SK-N-SH (cell line): ENCODE data around the gene ARL2BP. TPM values are rescaled to one million over a fixed set of nuclear protein-coding genes. Genes with fewer than 3 reads are reported as not detected.

Source experiments
- CTCF ChIA-PET: fragments of 300-600, 350-600 bp; formaldehyde crosslinking; extraction: SDS; loops from one replicate; lab custom pipeline; 2021; lab: Yijun Ruan, JAX
- POLR2A ChIA-PET: fragments of 350-600 bp; sonication (Branson Sonifier 250); formaldehyde crosslinking; extraction: SDS; loops from one replicate; lab custom pipeline; 2020; ENCODE audit warnings: antibody characterized with exemption, inconsistent platforms; lab: Yijun Ruan, JAX
- DNase-seq: peaks from one replicate; pipeline ENCODE4 v3.0.0; 2012
- H2AFZ ChIP-seq: fragments of 200-600 bp; sonication (generic); 2 replicates; pipeline ENCODE4 v1.8.1; 2016; ENCODE audit warnings: antibody characterized with exemption, mild to moderate bottlenecking, low read depth
- H3F3A ChIP-seq: fragments of 200-600 bp; sonication (generic); replicated peaks from 2 replicates; pipeline ENCODE3; 2016; ENCODE audit warnings: antibody characterized with exemption, mild to moderate bottlenecking; ENCODE audit not compliant: insufficient read depth
- H3K27ac ChIP-seq, 2 experiments: fragments of 200-500 bp in 1 of 2; fragments of 200-600 bp in 1 of 2; sonication (Bioruptor generic) in 1 of 2; sonication (generic), shearing (Covaris generic) in 1 of 2; 2 replicates each; pipeline versions ENCODE4 v1.5.1 to v1.6.1; 2014 to 2016; ENCODE audit warnings: low read depth in 2 of 2, inconsistent platforms in 1 of 2, low read length in 1 of 2, mild to moderate bottlenecking in 1 of 2, mixed read lengths in 1 of 2
- H3K27me3 ChIP-seq: fragments of 200-600 bp; sonication (generic), shearing (Covaris generic); 2 replicates; pipeline ENCODE4 v1.6.1; 2016; ENCODE audit warnings: mixed run types; ENCODE audit not compliant: insufficient read depth
- H3K36me3 ChIP-seq, 2 experiments: fragments of 200-500 bp in 1 of 2; fragments of 200-600 bp in 1 of 2; sonication (Bioruptor generic) in 1 of 2; sonication (generic) in 1 of 2; replicated peaks in 1 of 2; 2 replicates each; pipeline versions ENCODE3 to v1.5.1; 2014 to 2016; ENCODE audit warnings: low read length in 1 of 2, mild to moderate bottlenecking in 1 of 2; ENCODE audit not compliant: insufficient read depth in 2 of 2, control insufficient read depth in 1 of 2
- H3K4me1 ChIP-seq, 2 experiments: fragments of 200-500 bp in 1 of 2; fragments of 200-600 bp in 1 of 2; sonication (Bioruptor generic) in 1 of 2; sonication (generic), shearing (Covaris generic) in 1 of 2; 2 replicates each; pipeline versions ENCODE4 v1.5.1 to v1.6.1; 2014 to 2016; ENCODE audit warnings: low read depth in 1 of 2, low read length in 1 of 2, mixed run types in 1 of 2; ENCODE audit not compliant: insufficient read depth in 2 of 2, control insufficient read depth in 1 of 2
- H3K4me2 ChIP-seq: fragments of 200-600 bp; sonication (generic), shearing (Covaris generic); 2 replicates; pipeline ENCODE4 v1.6.1; 2017; ENCODE audit warnings: mixed run types
- H3K4me3 ChIP-seq, 2 experiments: fragments of 200-500 bp in 1 of 2; fragments of 200-600 bp in 1 of 2; sonication (Bioruptor generic) in 1 of 2; sonication (generic), shearing (Covaris generic) in 1 of 2; 2 replicates each; pipeline versions ENCODE4 v1.5.1 to v1.8.1; 2014 to 2016; ENCODE audit warnings: low read depth in 2 of 2, inconsistent platforms in 1 of 2, low read length in 1 of 2, mild to moderate bottlenecking in 1 of 2, mixed read lengths in 1 of 2, moderate library complexity in 1 of 2
- H3K79me2 ChIP-seq: fragments of 200-600 bp; sonication (generic); 2 replicates; pipeline ENCODE4 v1.8.1; 2017; ENCODE audit warnings: mild to moderate bottlenecking; ENCODE audit not compliant: insufficient read depth
- H3K9ac ChIP-seq: fragments of 200-600 bp; sonication (generic); 2 replicates; pipeline ENCODE4 v1.6.1; 2017; ENCODE audit warnings: mixed run types
- H3K9me2 ChIP-seq: fragments of 200-600 bp; sonication (generic); 2 replicates; pipeline ENCODE4 v1.6.1; 2017; ENCODE audit warnings: mixed run types
- H3K9me3 ChIP-seq: fragments of 200-600 bp; sonication (generic); 2 replicates; pipeline ENCODE4 v1.6.1; 2017; ENCODE audit warnings: mixed run types, mild to moderate bottlenecking, moderate library complexity
- H4K20me1 ChIP-seq: fragments of 200-600 bp; sonication (generic); 2 replicates; pipeline ENCODE4 v1.6.1; 2017; ENCODE audit warnings: mild to moderate bottlenecking, mixed run types; ENCODE audit not compliant: insufficient read depth
- CHD2 ChIP-seq: fragments of 150-350 bp; IDR thresholded peaks from 2 replicates; pipeline ENCODE4 v1.6.1; 2018; ENCODE audit warnings: low read length; ENCODE audit not compliant: partially characterized antibody
- ELF1 ChIP-seq: IDR thresholded peaks from 2 replicates; pipeline ENCODE4 v1.4.0; 2012
- EP300 ChIP-seq, 2 experiments: IDR thresholded peaks; 2 replicates each; pipeline versions ENCODE4 v1.4.0 to v1.6.1; 2012; ENCODE audit warnings: borderline replicate concordance in 1 of 2, low read depth in 1 of 2, low read length in 1 of 2
- EZH2phosphoT487 ChIP-seq: fragments of 200-600 bp; sonication (generic); IDR thresholded peaks from 2 replicates; pipeline ENCODE4 v1.6.1; 2017; ENCODE audit warnings: low read depth, mixed run types, mild to moderate bottlenecking, antibody characterized with exemption, moderate library complexity, borderline replicate concordance
- FOXM1 ChIP-seq: IDR thresholded peaks from 2 replicates; pipeline ENCODE4 v1.4.0; 2012; ENCODE audit warnings: low read depth, mild to moderate bottlenecking
- GABPA ChIP-seq: IDR thresholded peaks from 2 replicates; pipeline ENCODE4 v1.4.0; 2012; ENCODE audit warnings: low read depth, mild to moderate bottlenecking
- MXI1 ChIP-seq: IDR thresholded peaks from 2 replicates; pipeline ENCODE4 v1.6.1; 2012; ENCODE audit warnings: mild to moderate bottlenecking, low read depth, low read length, improper control_type of control experiment
- POLR2AphosphoS5 ChIP-seq: IDR thresholded peaks from 2 replicates; pipeline ENCODE4 v1.6.1; 2012; ENCODE audit warnings: low read depth, low read length
- RCOR1 ChIP-seq: fragments of 150-350 bp; IDR thresholded peaks from 2 replicates; pipeline ENCODE4 v1.6.1; 2017; ENCODE audit warnings: antibody characterized with exemption, low read length
- RXRA ChIP-seq: IDR thresholded peaks from 2 replicates; pipeline ENCODE4 v1.4.0; 2012; ENCODE audit warnings: low read depth, mild to moderate bottlenecking, borderline replicate concordance
- TAF1 ChIP-seq: IDR thresholded peaks from 2 replicates; pipeline ENCODE4 v1.6.1; 2012; ENCODE audit warnings: low read depth, mild to moderate bottlenecking, low read length, moderate library complexity, borderline replicate concordance
- TCF12 ChIP-seq: IDR thresholded peaks from 2 replicates; pipeline ENCODE4 v1.4.0; 2012
- TEAD4 ChIP-seq: IDR thresholded peaks from 2 replicates; pipeline ENCODE4 v1.4.0; 2012; ENCODE audit warnings: mild to moderate bottlenecking, borderline replicate concordance; ENCODE audit not compliant: insufficient read depth
- WGBS: methylation state at CpG from one replicate; pipeline ENCODE4 v1.1.6; 2017; ENCODE audit warnings: low lambda C conversion rate; 5-methylcytosine and 5-hydroxymethylcytosine counted together
- polyA plus RNA-seq, 3 experiments: library from polyadenylated mRNA; depleted of rRNA; stranded (reverse); fragments of >200 nt; gene quantifications; 2 replicates each; pipeline ENCODE4 v1.2.3, GENCODE V29; 2012
- TF ChIP-seq, protein P1 (sequence below): fragments of 150-350 bp; IDR thresholded peaks from 2 replicates; pipeline ENCODE4 v1.6.1; 2016; ENCODE audit warnings: mild to moderate bottlenecking, low read depth, low read length
- TF ChIP-seq, protein P2 (sequence below): IDR thresholded peaks from 2 replicates; pipeline ENCODE4 v1.4.0; 2012; ENCODE audit warnings: low read depth, borderline replicate concordance
- TF ChIP-seq, protein P3 (sequence below): fragments of 150-350 bp; IDR thresholded peaks from 2 replicates; pipeline ENCODE4 v1.6.1; 2017; ENCODE audit warnings: antibody characterized with exemption, low read length, low read depth, borderline replicate concordance

ARL2BP gene
- polyA plus RNA-seq, 1 of the 3 experiments (the other 2 are of a cell fraction), result 61.8 TPM

DNA sequence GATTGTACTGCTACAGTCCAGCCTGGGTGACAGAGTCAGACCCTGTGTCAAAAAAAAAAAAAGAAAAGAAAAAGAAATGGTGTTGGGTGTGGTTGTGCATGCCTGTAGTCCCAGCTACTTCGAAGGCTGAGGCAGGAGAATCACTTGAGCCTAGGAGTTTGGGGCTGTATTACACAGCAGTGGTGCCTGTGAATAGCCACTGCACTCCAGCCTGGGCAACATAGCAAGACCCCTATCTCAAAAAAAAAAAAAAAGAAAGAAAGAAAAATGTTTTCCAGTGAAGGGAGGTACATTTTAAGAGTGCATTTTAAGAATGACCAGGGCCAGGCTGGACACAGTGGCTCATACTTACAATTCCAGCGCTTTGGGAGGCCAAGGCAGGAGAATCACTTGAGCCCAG, 6.3 kb downstream of the ARL2BP start:
- Histone ChIP-seq H3K36me3 (peaks cover 41 to 65% of the 10 kb centered on the region in 2 experiments), H4K20me1 (no peaks in the 10 kb centered on the region), H3K4me3 (no peak overlapping the region), H3K9me3 (no peaks in the 10 kb centered on the region), H3K4me1 (no peaks in the 10 kb centered on the region), H3K4me2 (no peak overlapping the region), H3K27ac (no peak overlapping the region), H3K79me2 (peaks cover 8% of the 10 kb centered on the region), H2AFZ (no peak overlapping the region), H3K9ac (no peak overlapping the region), H3K9me2 (no peaks in the 10 kb centered on the region), H3K27me3 (no peaks in the 10 kb centered on the region), H3F3A (peaks cover 2% of the 10 kb centered on the region)
- WGBS, result 100% methylated on average over 2 of the region's 2 CpGs
- TF ChIP-seq RXRA (no peak), TCF12 (no peak), FOXM1 (no peak), ELF1 (no peak), MXI1 (no peak), TEAD4 (no peak), GABPA (no peak), POLR2AphosphoS5 (no peak), RCOR1 (no peak)
- TF ChIP-seq, protein P1, sequence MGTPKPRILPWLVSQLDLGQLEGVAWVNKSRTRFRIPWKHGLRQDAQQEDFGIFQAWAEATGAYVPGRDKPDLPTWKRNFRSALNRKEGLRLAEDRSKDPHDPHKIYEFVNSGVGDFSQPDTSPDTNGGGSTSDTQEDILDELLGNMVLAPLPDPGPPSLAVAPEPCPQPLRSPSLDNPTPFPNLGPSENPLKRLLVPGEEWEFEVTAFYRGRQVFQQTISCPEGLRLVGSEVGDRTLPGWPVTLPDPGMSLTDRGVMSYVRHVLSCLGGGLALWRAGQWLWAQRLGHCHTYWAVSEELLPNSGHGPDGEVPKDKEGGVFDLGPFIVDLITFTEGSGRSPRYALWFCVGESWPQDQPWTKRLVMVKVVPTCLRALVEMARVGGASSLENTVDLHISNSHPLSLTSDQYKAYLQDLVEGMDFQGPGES, result no peak
- TF ChIP-seq, protein P2, sequence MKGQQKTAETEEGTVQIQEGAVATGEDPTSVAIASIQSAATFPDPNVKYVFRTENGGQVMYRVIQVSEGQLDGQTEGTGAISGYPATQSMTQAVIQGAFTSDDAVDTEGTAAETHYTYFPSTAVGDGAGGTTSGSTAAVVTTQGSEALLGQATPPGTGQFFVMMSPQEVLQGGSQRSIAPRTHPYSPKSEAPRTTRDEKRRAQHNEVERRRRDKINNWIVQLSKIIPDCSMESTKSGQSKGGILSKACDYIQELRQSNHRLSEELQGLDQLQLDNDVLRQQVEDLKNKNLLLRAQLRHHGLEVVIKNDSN, result no peak
- TF ChIP-seq, protein P3, sequence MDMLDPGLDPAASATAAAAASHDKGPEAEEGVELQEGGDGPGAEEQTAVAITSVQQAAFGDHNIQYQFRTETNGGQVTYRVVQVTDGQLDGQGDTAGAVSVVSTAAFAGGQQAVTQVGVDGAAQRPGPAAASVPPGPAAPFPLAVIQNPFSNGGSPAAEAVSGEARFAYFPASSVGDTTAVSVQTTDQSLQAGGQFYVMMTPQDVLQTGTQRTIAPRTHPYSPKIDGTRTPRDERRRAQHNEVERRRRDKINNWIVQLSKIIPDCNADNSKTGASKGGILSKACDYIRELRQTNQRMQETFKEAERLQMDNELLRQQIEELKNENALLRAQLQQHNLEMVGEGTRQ, result no peak
- ChIA-PET POLR2A (no interaction called here), CTCF (interaction anchor here (1.4 kb wide), 1 partner anchor 166 kb away, joined by 5 read pairs; no protein-coding TSS in a partner anchor)
- no peak for DNase-seq

DNA sequence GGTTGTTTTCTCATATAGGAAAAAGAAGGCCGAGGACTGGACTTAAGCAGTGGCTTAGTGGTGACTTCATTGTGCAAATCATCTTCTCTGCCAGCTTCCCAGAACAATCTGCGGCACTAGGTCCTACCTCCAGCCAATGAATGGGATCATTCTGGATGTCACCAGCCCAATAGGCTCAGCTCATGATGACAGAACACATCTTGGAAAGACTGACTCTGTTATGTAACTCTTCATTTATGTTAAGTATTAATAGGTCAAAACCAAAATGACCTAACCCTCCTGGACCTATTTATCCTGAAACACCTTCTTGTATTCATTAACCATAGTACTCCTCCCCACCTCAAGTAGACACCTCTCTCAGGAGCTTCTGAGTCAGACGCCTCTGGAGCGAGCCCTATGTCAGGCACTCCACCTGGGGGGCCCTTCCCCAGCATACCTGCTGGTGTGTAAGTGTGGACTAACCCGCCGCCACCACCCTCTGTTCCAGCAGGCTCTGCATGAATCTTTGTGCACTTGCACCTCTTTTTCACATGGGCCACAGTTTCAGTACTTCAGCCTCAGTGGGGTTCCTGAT, 7.2 kb downstream of the ARL2BP start:
- ChIA-PET POLR2A (no interaction called here), CTCF (no interaction called here)
- no peaks in the 10 kb centered on the region for H3K79me2 ChIP-seq
- H3F3A ChIP-seq, result peaks cover 2% of the 10 kb centered on the region
- H3K4me2 ChIP-seq, result no peak overlapping the region
- no peak overlapping the region for H2AFZ ChIP-seq
- H3K9me3 ChIP-seq, result no peaks in the 10 kb centered on the region
- H4K20me1 ChIP-seq, result no peaks in the 10 kb centered on the region
- H3K36me3 ChIP-seq, result peaks cover 41 to 56% of the 10 kb centered on the region in 2 experiments
- no peaks in the 10 kb centered on the region for H3K27me3 ChIP-seq
- no peak overlapping the region for H3K4me3 ChIP-seq
- no peak for TF ChIP-seq CHD2
- no peak for TF ChIP-seq TAF1
- no peak for TF ChIP-seq EZH2phosphoT487
- TF ChIP-seq EP300 (IDR thresholded peaks at IDR 0.05; ENCODE audit: borderline replicate concordance in 1 of 2, low read depth in 1 of 2, low read length in 1 of 2), result no peak
- H3K9me2 ChIP-seq, result no peaks in the 10 kb centered on the region
- 96% methylated on average over 4 of the region's 6 CpGs for WGBS
- H3K9ac ChIP-seq, result no peak overlapping the region
- no peak for DNase-seq
- H3K4me1 ChIP-seq, result no peaks in the 10 kb centered on the region
- no peak overlapping the region for H3K27ac ChIP-seq
